GM23338 (cell line): ENCODE results near the gene RASL12. TPM values are rescaled to one million over a fixed set of nuclear protein-coding genes. Genes with fewer than 3 reads are reported as not detected.

Experiments
- ATAC-seq: fragments of 200-7000 bp; cut with Tn5 transposase; 3 replicates; pipeline ENCODE4 v1.9.1; 2020
- DNase-seq: peaks from one replicate; pipeline ENCODE4 v3.0.0-alpha.2; 2015; ENCODE audit warnings: low spot score
- H2AFZ ChIP-seq: fragments of 200-600 bp; sonication (generic); 2 replicates; pipeline ENCODE4 v1.8.0; 2016; ENCODE audit warnings: antibody characterized with exemption, mild to moderate bottlenecking, moderate library complexity
- H3F3A ChIP-seq: fragments of 200-600 bp; sonication (generic); replicated peaks from 2 replicates; pipeline ENCODE4 v1.8.0; 2017; ENCODE audit warnings: antibody characterized with exemption, mixed run types, low read depth
- H3K27ac ChIP-seq: fragments of 200-600 bp; sonication (generic); 2 replicates; pipeline ENCODE4 v1.6.1; 2016; ENCODE audit warnings: low read depth
- H3K27me3 ChIP-seq: fragments of 200-600 bp; sonication (generic); 2 replicates; pipeline ENCODE4 v1.8.0; 2016; ENCODE audit warnings: mild to moderate bottlenecking, mixed run types, moderate library complexity; ENCODE audit not compliant: insufficient read depth
- H3K36me3 ChIP-seq: fragments of 200-600 bp; sonication (generic); 2 replicates; pipeline ENCODE4 v1.8.0; 2016; ENCODE audit warnings: mild to moderate bottlenecking; ENCODE audit not compliant: insufficient read depth
- H3K4me1 ChIP-seq: fragments of 200-600 bp; sonication (generic); 2 replicates; pipeline ENCODE4 v1.8.0; 2016; ENCODE audit warnings: mild to moderate bottlenecking, moderate library complexity; ENCODE audit not compliant: insufficient read depth
- H3K4me2 ChIP-seq: fragments of 200-600 bp; sonication (generic); 2 replicates; pipeline ENCODE4 v1.7.1; 2017; ENCODE audit warnings: mixed run types
- H3K4me3 ChIP-seq: fragments of 200-600 bp; sonication (generic); 2 replicates; pipeline ENCODE4 v1.6.1; 2016; ENCODE audit warnings: mixed run types
- H3K79me2 ChIP-seq: fragments of 200-600 bp; sonication (generic); replicated peaks from 2 replicates; pipeline ENCODE4 v1.8.0; 2017; ENCODE audit warnings: mild to moderate bottlenecking; ENCODE audit not compliant: insufficient read depth
- H3K9me2 ChIP-seq: fragments of 200-600 bp; sonication (generic); 2 replicates; pipeline ENCODE4 v1.8.0; 2017; ENCODE audit not compliant: insufficient read depth
- H4K20me1 ChIP-seq: fragments of 200-600 bp; sonication (generic); replicated peaks from 2 replicates; pipeline ENCODE4 v1.8.0; 2017; ENCODE audit warnings: mild to moderate bottlenecking; ENCODE audit not compliant: insufficient read depth
- H3K27ac Mint-ChIP-seq: 2 replicates; pipeline ENCODE4 v1.8.0; 2020; ENCODE audit warnings: inconsistent platforms, mild to moderate bottlenecking, moderate library complexity, mixed read lengths
- H3K27me3 Mint-ChIP-seq: 3 replicates; pipeline ENCODE4 v1.8.0; 2022; ENCODE audit warnings: low read depth, mild to moderate bottlenecking, moderate library complexity, mixed read lengths, inconsistent platforms; ENCODE audit not compliant: insufficient read depth, poor library complexity
- H3K36me3 Mint-ChIP-seq: 3 replicates; pipeline ENCODE4 v1.8.0; 2021; ENCODE audit warnings: low read depth, mild to moderate bottlenecking, inconsistent platforms, moderate library complexity, mixed read lengths
- H3K4me1 Mint-ChIP-seq: 3 replicates; pipeline ENCODE4 v1.8.0; 2020; ENCODE audit warnings: mild to moderate bottlenecking, inconsistent platforms, mixed read lengths
- H3K4me3 Mint-ChIP-seq: 3 replicates; pipeline ENCODE4 v1.8.0; 2021; ENCODE audit warnings: moderate library complexity, mild to moderate bottlenecking, inconsistent platforms, mixed read lengths
- H3K9me3 Mint-ChIP-seq: 3 replicates; pipeline ENCODE4 v1.8.0; 2020; ENCODE audit warnings: moderate library complexity, mild to moderate bottlenecking, inconsistent platforms, mixed read lengths
- CREB1 ChIP-seq: fragments of 250-450 bp; sonication (Bioruptor Pico); IDR thresholded peaks from 2 replicates; pipeline ENCODE4 v1.5.0; 2020; ENCODE audit warnings: low read depth, mild to moderate bottlenecking, moderate library complexity
- CTCF ChIP-seq, 2 experiments: fragments of 200-600 bp in 1 of 2; sonication (generic) in 1 of 2; conservative IDR thresholded peaks; 2 replicates each; pipeline versions ENCODE4 v1.5.1 to v1.6.1; 2016 to 2017; ENCODE audit warnings: antibody characterized with exemption in 2 of 2, low read depth in 2 of 2, mild to moderate bottlenecking in 2 of 2, moderate library complexity in 1 of 2
- ETS1 ChIP-seq: IDR thresholded peaks from 2 replicates; pipeline ENCODE4 v1.6.1; 2016; ENCODE audit warnings: antibody characterized with exemption
- EZH2 ChIP-seq: fragments of 200-600 bp; sonication (generic); IDR thresholded peaks from one replicate; pipeline ENCODE4 v1.8.0; 2017; ENCODE audit warnings: antibody characterized with exemption, mild to moderate bottlenecking, low read depth; ENCODE audit not compliant: unreplicated experiment
- EZH2phosphoT487 ChIP-seq: fragments of 200-600 bp; sonication (generic); IDR thresholded peaks from one replicate; pipeline ENCODE4 v1.8.1; 2018; ENCODE audit warnings: antibody characterized with exemption; ENCODE audit not compliant: unreplicated experiment
- JUNB ChIP-seq: IDR thresholded peaks from one replicate; pipeline ENCODE4 v1.6.1; 2016; ENCODE audit warnings: antibody characterized with exemption; ENCODE audit not compliant: unreplicated experiment
- NANOG ChIP-seq: IDR thresholded peaks from 2 replicates; pipeline ENCODE4 v1.6.1; 2016; ENCODE audit warnings: antibody characterized with exemption, borderline replicate concordance
- POLR2AphosphoS5 ChIP-seq: IDR thresholded peaks from 2 replicates; pipeline ENCODE4 v1.6.1; 2016; ENCODE audit warnings: antibody characterized with exemption, low read depth
- STAT1 ChIP-seq: IDR thresholded peaks from one replicate; pipeline ENCODE4 v1.6.1; 2016; ENCODE audit warnings: antibody characterized with exemption; ENCODE audit not compliant: unreplicated experiment
- ZNF114 ChIP-seq: fragments of 250-450 bp; sonication (Bioruptor Pico); IDR thresholded peaks from 2 replicates; pipeline ENCODE4 v1.5.0; 2020; ENCODE audit warnings: mild to moderate bottlenecking, moderate library complexity
- ZNF331 ChIP-seq: fragments of 250-450 bp; sonication (Bioruptor Pico); IDR thresholded peaks from 2 replicates; pipeline ENCODE4 v1.5.0; 2020; ENCODE audit warnings: low read depth, mild to moderate bottlenecking, moderate library complexity
- ZNF462 ChIP-seq: fragments of 250-450 bp; sonication (Bioruptor Pico); IDR thresholded peaks from 2 replicates; pipeline ENCODE4 v1.5.0; 2020; ENCODE audit warnings: mild to moderate bottlenecking, moderate library complexity
- polyA plus RNA-seq: library from polyadenylated mRNA; unstranded; fragments of >200 nt; fragmentation: Nextera tagmentation; extraction: Ambion mirVana; gene quantifications from 2 replicates; pipeline ENCODE4 v1.2.1, GENCODE V29; 2016
- total RNA-seq: library from RNA; depleted of rRNA; stranded (reverse); fragments of >200 nt; shearing (Covaris generic); gene quantifications from 2 replicates; pipeline ENCODE4 v1.2.3, GENCODE V29; 2014

The RASL12 gene
- total and polyA plus RNA-seq, 2 experiments from 2014 or later, result 4.5 to 27.7 TPM

- TF ChIP-seq CTCF (conservative IDR thresholded peaks at IDR 0.05; ENCODE audit: low read depth in 2 of 2) (peak; percentile 84 to 97), CREB1 (CRISPR knock-in tag) (peak; percentile 60), POLR2AphosphoS5 (no peak), STAT1 (no peak), EZH2phosphoT487 (no peak), EZH2 (no peak), ZNF114 (CRISPR knock-in tag) (no peak)
Measured at GRCh38 chr15:65032801-65033537, 34.8 kb downstream of the RASL12 start (continued).

- H3K4me1 ChIP-seq, result peaks cover 10% of the 10 kb centered on the region
- H3K4me3 ChIP-seq, result peak overlapping the region; percentile 98
- Mint-ChIP-seq H3K36me3 (peaks cover 9% of the 10 kb centered on the region), H3K9me3 (no peaks in the 10 kb centered on the region), H3K27me3 (peaks cover 11% of the 10 kb centered on the region), H3K27ac (no peak overlapping the region), H3K4me3 (peak overlapping the region; percentile 42), H3K4me1 (peaks cover 13% of the 10 kb centered on the region)
- H3F3A ChIP-seq, result 0 out of 2 replicates have a peak, but pooled peaks cover 6% of the 10 kb centered on the region
- no peak overlapping the region for H3K27ac ChIP-seq
- H3K4me2 ChIP-seq, result no peak overlapping the region
- H2AFZ ChIP-seq, result no peak overlapping the region; the same call in 1 of the 2 replicates
- no peaks in the 10 kb centered on the region for H3K36me3 ChIP-seq
- peaks cover 15% of the 10 kb centered on the region for H3K79me2 ChIP-seq
- peaks cover 15% of the 10 kb centered on the region for H4K20me1 ChIP-seq
- no peaks in the 10 kb centered on the region for H3K27me3 ChIP-seq
- H3K9me2 ChIP-seq, result no peaks in the 10 kb centered on the region
- ATAC-seq (no peak), DNase-seq (no peak)
- TF ChIP-seq ZNF114 (CRISPR knock-in tag), result no peak
- TF ChIP-seq CTCF (conservative IDR thresholded peaks at IDR 0.05; ENCODE audit: low read depth in 2 of 2), result no peak
- no peak for TF ChIP-seq JUNB
- no peak for TF ChIP-seq ZNF462 (CRISPR knock-in tag)
- TF ChIP-seq EZH2, result no peak
- no peak for TF ChIP-seq NANOG
- no peak for TF ChIP-seq EZH2phosphoT487
- no peak for TF ChIP-seq CREB1 (CRISPR knock-in tag)
- TF ChIP-seq STAT1, result no peak
- no peak for TF ChIP-seq POLR2AphosphoS5
- no peak for TF ChIP-seq ZNF331
- no peak for TF ChIP-seq ETS1
Measured at GRCh38 chr15:65029736-65030208, 38.0 kb downstream of the RASL12 start.
